HG03520 (cell line): ENCODE results near the gene RTF1.
"Not testable (repeated sequence)": the region's sequence is repeated elsewhere in the genome, so short reads cannot be mapped to it uniquely, and the experiment has no call there.

ENCODE experiments used
- ATAC-seq: cut with Tn5 transposase; IDR thresholded peaks from one replicate; pipeline ENCODE4 v1.9.1; 2021; ENCODE audit warnings: mild to moderate bottlenecking, moderate library complexity; ENCODE audit not compliant: unreplicated experiment

The RTF1 gene

GRCh38 chr15:41416742-41417417, at the start of gene RTF1:
Gene RTF1, plus strand, starts transcription at chr15:41417095. Its CDS starts 21 bp downstream, at chr15:41417116.
- peak; percentile 70 for ATAC-seq

- ATAC-seq = no peak
Observed at GRCh38 chr15:41367418-41367817, 49.5 kb upstream of the RTF1 start.

- no peak for ATAC-seq
Observed at GRCh38 chr15:41377978-41378377, 38.9 kb upstream of the RTF1 start.

GRCh38 chr15:41383974-41384749, 32.7 kb upstream of the RTF1 start:
- not testable (repeated sequence) for ATAC-seq

GRCh38 chr15:41387646-41388045, 29.2 kb upstream of the RTF1 start:
- ATAC-seq = no peak

GRCh38 chr15:41392659-41393058, 24.2 kb upstream of the RTF1 start:
- no peak for ATAC-seq

GRCh38 chr15:41394924-41395323, 22.0 kb upstream of the RTF1 start:
- no peak for ATAC-seq

GRCh38 chr15:41396111-41396510, 20.8 kb upstream of the RTF1 start:
- no peak for ATAC-seq

GRCh38 chr15:41401904-41402267, 15.0 kb upstream of the RTF1 start:
- no peak for ATAC-seq

- ATAC-seq = no peak
Observed at GRCh38 chr15:41407341-41407740, 9.6 kb upstream of the RTF1 start.

GRCh38 chr15:41408234-41408641, 8.7 kb upstream of the RTF1 start:
- no peak for ATAC-seq

- no peak for ATAC-seq
Observed at GRCh38 chr15:41411031-41411430, 5.9 kb upstream of the RTF1 start.

GRCh38 chr15:41411441-41411840, 5.5 kb upstream of the RTF1 start:
- no peak for ATAC-seq

- ATAC-seq = no peak
Observed at GRCh38 chr15:41416128-41416741, 660 bp upstream of the RTF1 start.

- ATAC-seq = peak; percentile 26
Observed at GRCh38 chr15:41417418-41418195, 712 bp downstream of the RTF1 start.

- peak; percentile 72 for ATAC-seq
Observed at GRCh38 chr15:41423979-41424659, 7.2 kb downstream of the RTF1 start.

GRCh38 chr15:41424809-41425208, 7.9 kb downstream of the RTF1 start:
- ATAC-seq = no peak

- ATAC-seq = not testable (repeated sequence)
Observed at GRCh38 chr15:41425907-41426306, 9.0 kb downstream of the RTF1 start.

GRCh38 chr15:41429003-41429890, 12.4 kb downstream of the RTF1 start:
- ATAC-seq = peak; percentile 64
